ENCODE measurements around the gene SLC25A34. TPM values are rescaled to one million over a fixed set of nuclear protein-coding genes. Genes with fewer than 3 reads are reported as not detected.

SLC25A34 gene
- total and polyA plus RNA-seq, 2 of the 13 experiments (the other 11 are each of a cell fraction or from before 2014, with no cell fraction given): 0.13 to 0.18 TPM

DNA sequence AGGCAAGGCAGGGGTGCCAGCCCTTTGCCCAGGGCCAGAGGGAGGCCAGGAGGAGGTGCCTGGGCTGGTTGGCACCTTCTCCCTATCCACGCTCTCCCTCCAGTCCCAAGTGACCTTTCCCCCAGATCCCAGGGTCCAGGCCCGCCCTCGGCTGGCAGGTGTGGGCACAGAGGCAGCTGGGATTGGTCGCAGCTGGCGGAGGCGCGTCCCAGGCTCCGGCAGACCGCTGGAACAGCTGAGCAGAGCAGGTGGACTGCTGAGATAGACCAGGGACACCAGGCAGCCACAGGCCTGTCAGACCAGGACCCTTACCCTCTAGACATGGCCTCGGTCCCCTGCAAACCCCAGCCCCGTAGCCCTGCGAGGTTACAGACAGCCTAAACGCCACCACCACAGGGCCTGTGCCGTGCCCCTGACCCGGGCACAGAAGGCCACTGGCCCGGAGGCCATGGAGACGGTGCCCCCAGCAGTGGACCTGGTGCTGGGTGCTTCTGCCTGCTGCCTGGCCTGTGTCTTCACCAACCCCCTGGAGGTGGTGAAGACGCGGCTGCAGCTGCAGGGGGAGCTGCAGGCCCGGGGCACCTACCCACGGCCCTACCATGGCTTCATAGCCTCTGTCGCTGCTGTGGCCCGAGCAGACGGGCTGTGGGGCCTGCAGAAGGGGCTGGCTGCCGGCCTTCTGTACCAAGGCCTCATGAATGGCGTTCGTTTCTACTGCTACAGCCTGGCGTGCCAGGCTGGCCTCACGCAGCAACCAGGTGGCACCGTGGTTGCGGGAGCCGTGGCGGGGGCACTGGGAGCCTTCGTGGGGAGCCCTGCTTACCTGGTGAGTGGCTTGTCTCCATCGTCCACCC, at the start of gene SLC25A34 (continued):
- peak; percentile 58; the same call in 1 of the 2 replicates for TF ChIP-seq NFYC (CRISPR knock-in tag; IDR thresholded peaks at IDR 0.05)
- no peak for TF ChIP-seq ZFP62 (CRISPR knock-in tag; IDR thresholded peaks at IDR 0.05)
- TF ChIP-seq CCAR2 (optimal IDR thresholded peaks at IDR 0.05; ENCODE audit: low read depth, low read length): no peak
- no peak for TF ChIP-seq SRF (IDR thresholded peaks at IDR 0.05; ENCODE audit: low read depth, low read length)
- TF ChIP-seq RBFOX2 (IDR thresholded peaks at IDR 0.05; ENCODE audit: low read depth, low read length): 0 out of 2 replicates have a peak, but pooled peaks have one; percentile 24
- no peak for TF ChIP-seq ZFP41 (CRISPR knock-in tag; IDR thresholded peaks at IDR 0.05; ENCODE audit: borderline replicate concordance)
- TF ChIP-seq SP1 (IDR thresholded peaks at IDR 0.05): no peak
- TF ChIP-seq SP1 (CRISPR knock-in tag; IDR thresholded peaks at IDR 0.05): no peak
- peak; percentile 19 for TF ChIP-seq ZNF883 (CRISPR knock-in tag; IDR thresholded peaks at IDR 0.05; ENCODE audit: not compliant biosample characterization)
- TF ChIP-seq ZNF788 (CRISPR knock-in tag; IDR thresholded peaks at IDR 0.05; ENCODE audit: borderline replicate concordance): 0 out of 2 replicates have a peak, but pooled peaks have one; percentile 27
- TF ChIP-seq TBX2 (CRISPR knock-in tag; IDR thresholded peaks at IDR 0.05; ENCODE audit: borderline replicate concordance): no peak
- TF ChIP-seq FOXK1 (CRISPR knock-in tag; IDR thresholded peaks at IDR 0.05; ENCODE audit: borderline replicate concordance, low read depth): no peak
- TF ChIP-seq ZNF557 (CRISPR knock-in tag; IDR thresholded peaks at IDR 0.05): no peak
- no peak for TF ChIP-seq ZNF569 (CRISPR knock-in tag; IDR thresholded peaks at IDR 0.05; ENCODE audit: borderline replicate concordance)
- TF ChIP-seq, protein P1, sequence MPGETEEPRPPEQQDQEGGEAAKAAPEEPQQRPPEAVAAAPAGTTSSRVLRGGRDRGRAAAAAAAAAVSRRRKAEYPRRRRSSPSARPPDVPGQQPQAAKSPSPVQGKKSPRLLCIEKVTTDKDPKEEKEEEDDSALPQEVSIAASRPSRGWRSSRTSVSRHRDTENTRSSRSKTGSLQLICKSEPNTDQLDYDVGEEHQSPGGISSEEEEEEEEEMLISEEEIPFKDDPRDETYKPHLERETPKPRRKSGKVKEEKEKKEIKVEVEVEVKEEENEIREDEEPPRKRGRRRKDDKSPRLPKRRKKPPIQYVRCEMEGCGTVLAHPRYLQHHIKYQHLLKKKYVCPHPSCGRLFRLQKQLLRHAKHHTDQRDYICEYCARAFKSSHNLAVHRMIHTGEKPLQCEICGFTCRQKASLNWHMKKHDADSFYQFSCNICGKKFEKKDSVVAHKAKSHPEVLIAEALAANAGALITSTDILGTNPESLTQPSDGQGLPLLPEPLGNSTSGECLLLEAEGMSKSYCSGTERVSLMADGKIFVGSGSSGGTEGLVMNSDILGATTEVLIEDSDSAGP (CRISPR knock-in tag; IDR thresholded peaks at IDR 0.05; ENCODE audit: borderline replicate concordance): 0 out of 2 replicates have a peak, but pooled peaks have one; percentile 28
- no peak for TF ChIP-seq CREM (IDR thresholded peaks at IDR 0.05)
- no peak for TF ChIP-seq CREM (CRISPR knock-in tag; IDR thresholded peaks at IDR 0.05)
- no peak for TF ChIP-seq ZNF781 (CRISPR knock-in tag; IDR thresholded peaks at IDR 0.05; ENCODE audit: borderline replicate concordance, not compliant biosample characterization)
- TF ChIP-seq, protein P2, sequence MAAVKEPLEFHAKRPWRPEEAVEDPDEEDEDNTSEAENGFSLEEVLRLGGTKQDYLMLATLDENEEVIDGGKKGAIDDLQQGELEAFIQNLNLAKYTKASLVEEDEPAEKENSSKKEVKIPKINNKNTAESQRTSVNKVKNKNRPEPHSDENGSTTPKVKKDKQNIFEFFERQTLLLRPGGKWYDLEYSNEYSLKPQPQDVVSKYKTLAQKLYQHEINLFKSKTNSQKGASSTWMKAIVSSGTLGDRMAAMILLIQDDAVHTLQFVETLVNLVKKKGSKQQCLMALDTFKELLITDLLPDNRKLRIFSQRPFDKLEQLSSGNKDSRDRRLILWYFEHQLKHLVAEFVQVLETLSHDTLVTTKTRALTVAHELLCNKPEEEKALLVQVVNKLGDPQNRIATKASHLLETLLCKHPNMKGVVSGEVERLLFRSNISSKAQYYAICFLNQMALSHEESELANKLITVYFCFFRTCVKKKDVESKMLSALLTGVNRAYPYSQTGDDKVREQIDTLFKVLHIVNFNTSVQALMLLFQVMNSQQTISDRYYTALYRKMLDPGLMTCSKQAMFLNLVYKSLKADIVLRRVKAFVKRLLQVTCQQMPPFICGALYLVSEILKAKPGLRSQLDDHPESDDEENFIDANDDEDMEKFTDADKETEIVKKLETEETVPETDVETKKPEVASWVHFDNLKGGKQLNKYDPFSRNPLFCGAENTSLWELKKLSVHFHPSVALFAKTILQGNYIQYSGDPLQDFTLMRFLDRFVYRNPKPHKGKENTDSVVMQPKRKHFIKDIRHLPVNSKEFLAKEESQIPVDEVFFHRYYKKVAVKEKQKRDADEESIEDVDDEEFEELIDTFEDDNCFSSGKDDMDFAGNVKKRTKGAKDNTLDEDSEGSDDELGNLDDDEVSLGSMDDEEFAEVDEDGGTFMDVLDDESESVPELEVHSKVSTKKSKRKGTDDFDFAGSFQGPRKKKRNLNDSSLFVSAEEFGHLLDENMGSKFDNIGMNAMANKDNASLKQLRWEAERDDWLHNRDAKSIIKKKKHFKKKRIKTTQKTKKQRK (IDR thresholded peaks at IDR 0.05; ENCODE audit: low read length): no peak
- TF ChIP-seq, protein P3, sequence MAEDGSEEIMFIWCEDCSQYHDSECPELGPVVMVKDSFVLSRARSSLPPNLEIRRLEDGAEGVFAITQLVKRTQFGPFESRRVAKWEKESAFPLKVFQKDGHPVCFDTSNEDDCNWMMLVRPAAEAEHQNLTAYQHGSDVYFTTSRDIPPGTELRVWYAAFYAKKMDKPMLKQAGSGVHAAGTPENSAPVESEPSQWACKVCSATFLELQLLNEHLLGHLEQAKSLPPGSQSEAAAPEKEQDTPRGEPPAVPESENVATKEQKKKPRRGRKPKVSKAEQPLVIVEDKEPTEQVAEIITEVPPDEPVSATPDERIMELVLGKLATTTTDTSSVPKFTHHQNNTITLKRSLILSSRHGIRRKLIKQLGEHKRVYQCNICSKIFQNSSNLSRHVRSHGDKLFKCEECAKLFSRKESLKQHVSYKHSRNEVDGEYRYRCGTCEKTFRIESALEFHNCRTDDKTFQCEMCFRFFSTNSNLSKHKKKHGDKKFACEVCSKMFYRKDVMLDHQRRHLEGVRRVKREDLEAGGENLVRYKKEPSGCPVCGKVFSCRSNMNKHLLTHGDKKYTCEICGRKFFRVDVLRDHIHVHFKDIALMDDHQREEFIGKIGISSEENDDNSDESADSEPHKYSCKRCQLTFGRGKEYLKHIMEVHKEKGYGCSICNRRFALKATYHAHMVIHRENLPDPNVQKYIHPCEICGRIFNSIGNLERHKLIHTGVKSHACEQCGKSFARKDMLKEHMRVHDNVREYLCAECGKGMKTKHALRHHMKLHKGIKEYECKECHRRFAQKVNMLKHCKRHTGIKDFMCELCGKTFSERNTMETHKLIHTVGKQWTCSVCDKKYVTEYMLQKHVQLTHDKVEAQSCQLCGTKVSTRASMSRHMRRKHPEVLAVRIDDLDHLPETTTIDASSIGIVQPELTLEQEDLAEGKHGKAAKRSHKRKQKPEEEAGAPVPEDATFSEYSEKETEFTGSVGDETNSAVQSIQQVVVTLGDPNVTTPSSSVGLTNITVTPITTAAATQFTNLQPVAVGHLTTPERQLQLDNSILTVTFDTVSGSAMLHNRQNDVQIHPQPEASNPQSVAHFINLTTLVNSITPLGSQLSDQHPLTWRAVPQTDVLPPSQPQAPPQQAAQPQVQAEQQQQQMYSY (CRISPR knock-in tag; IDR thresholded peaks at IDR 0.05): no peak
- TF ChIP-seq ZBTB7A (CRISPR knock-in tag; IDR thresholded peaks at IDR 0.05): no peak
